GM20431 (cell line): ENCODE results near the gene ZDHHC9.

Source experiments
- in situ Hi-C: fragments of 300-500 bp; cut with MseI, MboI; formaldehyde crosslinking; loops from one replicate; pipeline ENCODE4 v1.15.0; 2020; ENCODE audit warnings: low sequenced_read_pairs; ENCODE audit not compliant: unreplicated experiment

ZDHHC9 gene

GRCh38 chrX:129788527-129788926 is 55.2 kb downstream of the ZDHHC9 start:
- in situ Hi-C loops: no loop called here

GRCh38 chrX:129787336-129788055 is 56.2 kb downstream of the ZDHHC9 start:
- in situ Hi-C loops: no loop called here

- in situ Hi-C loops: no loop called here
Measured at GRCh38 chrX:129786210-129786651, 57.5 kb downstream of the ZDHHC9 start.

- in situ Hi-C loops: no loop called here
Measured at GRCh38 chrX:129785160-129785947, 58.3 kb downstream of the ZDHHC9 start.

GRCh38 chrX:129784371-129784770 is 59.3 kb downstream of the ZDHHC9 start:
- in situ Hi-C loops: no loop called here

- in situ Hi-C loops: no loop called here
Measured at GRCh38 chrX:129783291-129783713, 60.4 kb downstream of the ZDHHC9 start.

- in situ Hi-C loops: no loop called here
Measured at GRCh38 chrX:129782706-129783105, 61.0 kb downstream of the ZDHHC9 start.

- in situ Hi-C loops: no loop called here
Measured at GRCh38 chrX:129781680-129782495, 61.8 kb downstream of the ZDHHC9 start.

- in situ Hi-C loops: no loop called here
Measured at GRCh38 chrX:129781134-129781672, 62.5 kb downstream of the ZDHHC9 start.

- in situ Hi-C loops: no loop called here
Measured at GRCh38 chrX:129780441-129781105, 63.1 kb downstream of the ZDHHC9 start.

GRCh38 chrX:129779747-129780146 is 63.9 kb downstream of the ZDHHC9 start, which contains the start of gene SASH3:
TSS of gene SASH3 (plus strand) at chrX:129779949. CDS start at chrX:129780098, 149 bp downstream.
- in situ Hi-C loops: no loop called here

- in situ Hi-C loops: no loop called here
Measured at GRCh38 chrX:129779086-129779672, 64.5 kb downstream of the ZDHHC9 start.

GRCh38 chrX:129777218-129778030 is 66.3 kb downstream of the ZDHHC9 start:
- in situ Hi-C loops: no loop called here

GRCh38 chrX:129773649-129774458 is 69.8 kb downstream of the ZDHHC9 start:
- in situ Hi-C loops: no loop called here

GRCh38 chrX:129772796-129773431 is 70.8 kb downstream of the ZDHHC9 start:
- in situ Hi-C loops: no loop called here

- in situ Hi-C loops: no loop called here
Measured at GRCh38 chrX:129771266-129771995, 72.3 kb downstream of the ZDHHC9 start.
